ENCODE results near the gene RFWD3. TPM values are rescaled to one million over a fixed set of nuclear protein-coding genes. Genes with fewer than 3 reads are reported as not detected.

RFWD3 gene
- total RNA-seq, 1 experiment from 2014 or later: 37.5 TPM

DNA sequence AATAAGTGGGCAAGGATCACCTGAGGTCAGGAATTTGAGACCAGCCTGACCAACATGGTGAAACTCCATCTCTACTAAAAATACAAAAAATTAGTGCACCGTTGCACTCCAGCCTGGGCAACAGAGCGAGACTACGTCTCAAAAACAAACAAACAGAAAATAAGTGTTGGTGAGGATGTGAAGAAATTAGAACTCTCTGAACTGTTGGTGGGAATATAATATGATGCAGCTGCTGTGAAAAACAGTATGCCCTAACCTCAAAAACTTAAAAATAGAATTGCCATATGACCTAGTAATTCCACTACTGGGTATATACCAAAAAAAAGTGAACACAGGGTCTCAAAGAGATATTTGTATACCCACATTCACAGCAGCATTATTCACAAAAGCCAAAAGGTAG, 85.8 kb downstream of the RFWD3 start:
- DNase-seq (ENCODE audit: low read depth): no peak

DNA sequence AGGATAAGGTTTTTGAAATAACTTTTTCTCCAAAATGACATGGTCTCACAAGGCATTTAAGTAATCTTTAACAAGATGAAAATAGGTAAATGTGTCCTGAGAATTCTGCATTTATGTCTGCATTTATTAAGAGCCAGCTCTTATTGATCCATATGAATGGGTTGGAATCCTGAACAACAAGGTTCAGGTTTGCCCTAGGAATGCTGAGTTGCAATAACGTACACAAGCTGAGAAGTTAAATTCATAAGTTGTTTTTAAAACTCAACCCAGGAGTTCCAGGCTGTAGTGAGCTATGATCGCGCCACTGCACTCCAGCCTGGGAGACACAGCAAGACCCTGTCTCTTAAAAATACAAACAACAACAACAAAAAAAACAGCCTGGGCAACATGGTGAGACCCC, 87.8 kb downstream of the RFWD3 start:
- no peak for DNase-seq (ENCODE audit: low read depth)

DNA sequence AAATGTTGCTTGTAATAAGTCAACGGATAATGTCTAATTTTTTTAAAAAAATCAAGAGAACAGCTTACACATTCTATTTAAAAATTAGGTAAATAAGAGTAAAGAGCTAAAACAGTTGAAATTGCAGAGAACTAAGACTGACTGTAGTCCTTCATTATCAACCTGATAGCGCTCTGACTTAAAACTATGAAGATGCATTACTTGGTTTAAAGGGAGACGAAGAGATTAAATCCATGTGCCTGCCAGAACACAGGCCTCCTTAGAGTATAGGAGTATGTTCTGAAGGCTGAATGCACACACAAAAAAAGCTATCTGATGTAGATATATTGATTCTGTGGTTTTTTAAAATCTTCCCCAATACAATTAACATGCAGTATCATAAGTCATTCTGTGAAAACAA, 88.2 kb downstream of the RFWD3 start:
- DNase-seq (ENCODE audit: low read depth): no peak

DNA sequence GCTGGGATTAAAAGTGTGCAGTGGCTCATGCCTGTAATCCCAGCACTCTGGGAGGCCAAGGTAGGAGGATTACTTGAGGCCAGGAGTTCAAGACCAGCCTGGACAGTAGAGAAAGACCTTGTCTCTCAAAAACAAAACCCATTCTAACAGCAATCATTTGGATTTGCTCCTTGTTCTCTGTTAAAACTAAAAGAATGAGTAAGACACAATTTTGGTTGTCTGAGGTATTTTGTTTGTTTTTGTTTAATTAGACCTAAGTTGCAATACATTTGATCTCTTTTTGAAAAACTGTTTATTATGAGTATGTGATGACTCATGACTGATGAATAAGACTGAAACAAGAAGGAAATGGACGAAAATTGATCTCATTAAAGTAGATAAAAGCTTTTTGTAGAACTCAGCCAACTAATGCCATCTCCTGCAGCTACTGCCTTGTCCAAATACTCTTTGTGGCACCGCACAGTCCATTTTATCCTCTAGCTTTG, 88.8 kb downstream of the RFWD3 start:
- DNase-seq (ENCODE audit: low read depth): peak; percentile 73

DNA sequence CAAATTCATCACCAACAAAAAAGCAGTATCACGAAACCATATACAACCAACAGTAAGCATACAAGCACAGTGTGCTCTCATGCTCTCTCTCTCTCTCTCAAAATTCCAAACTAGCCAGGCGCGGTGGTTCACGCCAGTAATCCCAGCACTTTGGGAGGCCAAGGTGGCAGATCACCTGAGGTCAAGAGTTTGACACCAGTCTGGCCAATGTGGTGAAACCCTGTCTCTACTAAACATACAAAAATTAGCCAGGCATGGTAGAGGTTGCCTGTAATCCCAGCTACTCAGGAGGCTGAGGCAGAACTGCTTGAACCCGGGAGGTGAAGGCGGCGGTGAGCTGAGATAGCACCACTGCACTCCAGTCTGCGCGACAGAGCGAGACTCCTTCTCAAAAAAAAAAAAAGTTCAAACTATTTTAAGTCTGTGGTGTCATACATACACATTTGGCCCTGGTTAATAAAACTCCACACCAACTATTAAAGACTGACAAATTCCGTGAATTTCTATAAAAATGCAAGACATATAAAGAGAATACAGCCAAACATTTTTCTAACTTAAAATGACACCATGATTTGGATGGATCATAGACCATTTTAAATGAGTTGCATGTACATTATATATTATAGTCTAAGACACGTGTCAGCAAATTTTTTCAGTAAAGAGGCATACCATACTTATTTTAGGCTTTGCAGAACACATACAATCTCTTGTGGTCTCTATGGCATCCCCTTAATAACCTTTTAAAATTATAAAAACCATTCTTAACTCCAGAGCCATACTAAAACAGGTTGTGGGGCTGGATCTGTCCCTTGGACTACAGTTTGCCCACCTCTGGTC, 90.7 kb downstream of the RFWD3 start:
- no peak for DNase-seq (ENCODE audit: low read depth)

DNA sequence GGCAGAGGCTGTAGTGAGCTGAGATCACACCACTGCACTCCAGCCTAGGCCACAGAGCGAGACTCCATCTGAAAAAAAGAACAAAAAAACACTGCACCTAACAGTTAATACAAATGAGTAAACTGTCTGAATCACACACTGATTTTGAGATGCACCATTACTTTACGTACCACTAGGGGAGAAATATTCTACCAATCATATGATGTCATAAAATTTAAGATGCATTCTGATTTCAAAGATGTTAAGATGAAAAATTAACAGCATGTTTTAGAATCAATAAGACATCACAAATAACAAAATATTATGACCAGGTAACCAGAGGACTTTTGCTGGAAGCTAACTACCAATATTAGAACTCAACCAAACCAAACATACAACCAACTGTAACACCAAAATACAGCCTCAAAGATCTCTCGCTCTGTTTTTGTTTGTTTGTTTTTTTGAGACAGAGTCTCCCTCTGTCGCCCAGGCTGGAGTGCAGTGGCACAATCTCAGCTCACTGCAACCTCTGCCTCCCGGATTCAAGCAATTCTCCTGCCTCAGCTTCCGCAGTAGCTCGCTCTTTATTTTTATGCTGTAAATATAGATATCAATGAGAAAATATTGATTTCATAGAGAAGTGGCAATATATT, 91.4 kb downstream of the RFWD3 start:
- DNase-seq (ENCODE audit: low read depth): no peak

DNA sequence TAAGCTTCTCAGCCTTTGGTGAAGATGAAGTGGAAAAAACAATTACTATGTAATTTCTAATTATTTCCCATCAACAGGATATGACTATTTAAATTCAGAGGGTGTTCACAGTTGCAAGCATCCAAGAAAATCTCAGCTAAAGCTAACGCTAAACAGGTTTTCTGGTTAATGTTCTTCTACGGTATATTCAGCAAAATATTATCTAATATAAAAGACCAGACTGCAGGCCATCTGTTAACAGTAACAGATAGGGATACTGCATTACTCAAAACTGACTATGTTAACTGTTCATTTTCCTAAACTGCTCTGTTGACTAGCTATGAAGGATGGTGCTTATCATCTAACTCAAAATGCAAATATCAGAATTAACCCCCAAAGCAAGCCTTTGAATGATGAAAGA, 92.5 kb downstream of the RFWD3 start:
- DNase-seq (ENCODE audit: low read depth): no peak

DNA sequence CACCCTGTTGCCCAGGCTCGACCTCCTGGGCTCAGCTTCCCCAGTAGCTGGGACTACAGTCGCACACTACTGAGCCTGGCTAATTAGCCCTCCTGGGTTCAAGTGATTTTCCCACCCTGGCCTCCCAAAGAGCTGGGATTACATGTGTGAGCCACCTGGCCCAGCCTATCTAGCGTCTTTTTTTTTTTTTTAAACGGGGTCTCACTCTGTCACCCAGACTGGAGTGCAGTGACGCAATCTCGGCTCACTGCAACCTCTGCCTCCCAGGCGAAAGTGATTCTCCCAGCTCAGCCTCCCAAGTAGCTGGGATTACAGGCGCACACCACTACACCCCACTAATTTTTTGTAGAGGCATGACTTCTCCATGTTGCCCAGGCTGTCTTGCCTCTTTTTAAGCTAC, 93.1 kb downstream of the RFWD3 start:
- DNase-seq (ENCODE audit: low read depth): no peak

Other genes starting within 250 kb of the RFWD3 start
- gene CLEC18B, start 245.4 kb downstream of the RFWD3 start, total RNA-seq (2014; rRNA removed; shearing (Covaris generic)): not detected in 2 replicates
- gene GLG1, start 59.8 kb downstream of the RFWD3 start, total RNA-seq (2014; rRNA removed; shearing (Covaris generic)): 70.9 and 73.4 TPM in 2 replicates
- gene MLKL, start 34.0 kb upstream of the RFWD3 start, total RNA-seq (2014; rRNA removed; shearing (Covaris generic)): 7.2 and 8.4 TPM in 2 replicates
- not detected in 2 replicates for gene FA2H, start 107.9 kb upstream of the RFWD3 start, total RNA-seq (2014; rRNA removed; shearing (Covaris generic))